Measurements from ENCODE around the gene S1PR1.
A peak's percentile ranks its signal among the peaks of the same experiment; 100 is the strongest.
"Not testable (repeated sequence)": the region's sequence is repeated elsewhere in the genome, so short reads cannot be mapped to it uniquely, and the experiment has no call there.

The S1PR1 gene

DNA sequence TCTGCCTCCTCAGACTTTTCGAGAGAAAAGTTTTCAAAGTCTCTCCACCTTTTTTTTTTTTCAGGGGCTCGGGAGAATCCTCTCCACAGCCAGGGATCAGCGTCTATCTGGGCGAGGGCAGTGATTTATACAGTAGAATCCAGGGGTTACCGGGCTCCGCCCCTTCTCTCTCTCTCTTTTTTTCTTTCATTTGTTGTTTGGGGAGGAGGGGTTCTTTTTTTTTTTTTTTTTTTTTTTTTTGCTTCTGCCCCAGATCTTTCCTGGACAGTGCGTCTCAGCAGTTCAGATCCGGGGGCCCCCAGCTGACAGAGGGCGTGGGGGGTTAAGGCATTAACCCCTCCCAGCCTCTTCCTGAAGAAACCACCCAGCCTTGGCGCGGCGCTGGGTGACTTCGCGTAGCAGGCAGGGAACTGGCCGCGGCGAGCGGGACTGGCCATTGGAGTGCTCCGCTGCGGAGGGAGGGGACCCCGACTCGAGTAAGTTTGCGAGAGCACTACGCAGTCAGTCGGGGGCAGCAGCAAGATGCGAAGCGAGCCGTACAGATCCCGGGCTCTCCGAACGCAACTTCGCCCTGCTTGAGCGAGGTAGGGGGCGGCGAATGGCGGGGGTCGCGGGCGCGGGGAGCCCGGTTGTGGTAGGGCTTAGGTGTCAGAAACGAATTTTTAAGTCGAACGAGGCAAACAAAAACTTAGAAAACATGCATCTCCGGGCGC lies at the start of gene S1PR1:
TSS of gene S1PR1 (plus strand) at position 504 of the 713 bp plus-strand sequence. CDS start 1,966 bp downstream, outside the sequence.
- DNase-seq (ENCODE audit: low read depth in 1 of 2, low spot score in 1 of 2) = peak; percentile 57 to 64

DNA sequence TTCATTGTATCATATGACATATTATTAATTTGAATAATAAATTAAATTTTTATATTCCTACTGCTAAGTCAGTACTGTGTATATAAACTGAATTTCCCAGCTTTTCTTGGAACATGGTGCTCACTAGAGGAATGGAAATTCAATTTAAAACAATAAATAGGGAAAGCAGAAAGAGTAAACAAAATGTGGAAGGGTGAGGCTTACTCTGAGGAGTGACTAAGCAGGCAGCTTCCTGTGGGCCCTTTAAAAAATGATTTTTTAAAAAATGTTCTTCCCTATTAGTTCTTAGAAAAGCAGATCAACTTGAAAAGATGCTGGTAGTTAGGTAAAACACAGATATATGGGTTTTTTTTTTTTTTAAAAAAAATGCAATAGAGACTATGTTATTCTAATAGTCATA lies 49.5 kb upstream of the S1PR1 start:
- DNase-seq (ENCODE audit: low read depth in 1 of 2, low spot score in 1 of 2) = no peak

DNA sequence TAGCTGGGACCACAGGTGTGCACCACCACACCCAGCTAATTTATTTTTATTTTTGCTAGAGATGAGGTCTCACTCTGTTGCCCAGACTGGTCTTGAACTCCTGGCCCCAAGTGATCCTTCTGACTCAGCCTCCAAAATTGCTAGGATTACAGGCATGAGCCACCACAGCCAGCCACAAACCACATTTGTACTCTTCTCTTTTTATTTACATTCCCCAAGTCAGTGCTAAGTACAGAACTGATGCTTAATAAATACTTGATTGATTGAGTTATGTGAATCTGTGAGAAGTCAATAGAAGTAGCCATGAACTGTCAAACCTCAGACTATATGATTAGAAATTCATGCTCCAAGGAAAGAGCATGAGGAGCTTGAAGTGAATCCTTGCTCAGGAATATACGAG lies 48.5 kb upstream of the S1PR1 start:
- DNase-seq (ENCODE audit: low read depth in 1 of 2, low spot score in 1 of 2) = no peak

DNA sequence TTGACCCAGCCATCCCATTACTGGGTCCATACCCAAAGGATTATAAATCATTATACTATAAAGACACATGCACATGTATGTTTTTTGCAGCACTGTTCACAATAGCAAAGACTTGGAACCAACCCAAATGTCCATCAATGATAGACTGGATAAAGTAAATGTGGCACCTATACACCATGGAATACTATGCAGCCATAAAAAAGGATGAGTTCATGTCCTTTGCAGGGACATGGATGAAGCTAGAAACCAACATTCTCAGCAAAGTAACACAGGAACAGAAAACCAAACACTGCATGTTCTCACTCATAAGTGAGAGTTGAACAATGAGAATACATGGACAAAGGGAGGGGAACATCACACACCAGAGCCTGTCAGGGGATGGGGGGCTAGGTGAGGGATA lies 47.9 kb upstream of the S1PR1 start:
- DNase-seq (ENCODE audit: low read depth in 1 of 2, low spot score in 1 of 2) = not testable (repeated sequence)

DNA sequence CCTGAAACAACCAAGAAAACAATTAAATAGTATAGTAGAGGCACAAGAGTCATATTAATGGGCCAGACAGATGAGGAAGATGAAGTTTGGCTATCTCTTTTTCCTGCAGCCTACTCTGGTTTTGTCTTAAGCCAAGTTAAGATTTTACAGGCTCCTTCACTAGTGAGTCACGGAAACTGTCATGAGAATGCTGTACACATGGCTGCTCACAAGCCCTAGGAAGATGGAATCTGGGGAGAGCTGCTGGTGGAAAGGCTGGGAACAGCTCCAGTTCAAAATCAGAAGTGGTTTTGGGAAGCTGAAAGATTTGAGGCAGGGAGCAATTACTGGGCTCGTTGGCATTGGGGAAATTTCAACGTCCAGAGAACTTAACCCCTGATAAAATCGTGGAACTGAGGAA lies 46.4 kb upstream of the S1PR1 start:
- DNase-seq (ENCODE audit: low read depth in 1 of 2, low spot score in 1 of 2) = no peak

DNA sequence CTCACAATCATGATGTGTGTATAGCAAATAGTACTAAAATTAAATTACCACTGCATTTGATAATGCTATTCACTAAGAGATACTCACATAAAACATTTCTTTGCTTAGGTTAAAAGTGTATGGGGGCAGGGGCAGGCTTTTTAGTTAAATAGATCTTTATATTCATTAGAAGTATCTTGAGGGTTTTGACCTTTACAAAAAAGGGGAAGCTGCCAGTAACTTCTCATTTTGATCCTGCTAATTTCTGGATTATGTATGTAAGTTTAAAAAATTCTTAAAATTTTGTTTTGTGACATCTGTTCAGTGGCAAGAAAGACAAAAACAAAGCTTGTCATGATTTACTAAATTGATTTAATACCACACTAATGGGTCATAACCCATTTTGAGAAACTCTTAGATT lies 45.8 kb upstream of the S1PR1 start:
- DNase-seq (ENCODE audit: low read depth in 1 of 2, low spot score in 1 of 2) = no peak

DNA sequence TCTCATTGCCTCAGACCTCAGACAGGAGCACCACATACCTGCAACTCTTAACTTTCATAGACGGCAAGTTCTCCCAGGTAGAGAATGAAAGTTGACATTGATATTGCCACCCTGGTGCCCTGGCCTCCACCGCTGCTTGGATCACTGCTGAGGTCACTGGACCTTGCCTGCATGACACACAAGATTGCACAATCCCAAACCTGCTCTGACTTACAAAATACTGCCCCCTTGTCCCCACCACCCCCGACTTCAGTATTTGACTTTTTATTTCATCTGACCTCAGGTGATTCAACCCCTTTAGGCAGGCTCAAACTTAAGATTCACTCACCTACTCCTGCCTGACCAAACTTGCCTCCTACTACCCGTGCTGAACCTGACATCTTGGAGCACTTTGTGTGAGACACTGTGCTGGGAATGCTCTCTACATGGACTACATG lies 43.1 kb upstream of the S1PR1 start:
- DNase-seq (ENCODE audit: low read depth in 1 of 2, low spot score in 1 of 2) = no peak

DNA sequence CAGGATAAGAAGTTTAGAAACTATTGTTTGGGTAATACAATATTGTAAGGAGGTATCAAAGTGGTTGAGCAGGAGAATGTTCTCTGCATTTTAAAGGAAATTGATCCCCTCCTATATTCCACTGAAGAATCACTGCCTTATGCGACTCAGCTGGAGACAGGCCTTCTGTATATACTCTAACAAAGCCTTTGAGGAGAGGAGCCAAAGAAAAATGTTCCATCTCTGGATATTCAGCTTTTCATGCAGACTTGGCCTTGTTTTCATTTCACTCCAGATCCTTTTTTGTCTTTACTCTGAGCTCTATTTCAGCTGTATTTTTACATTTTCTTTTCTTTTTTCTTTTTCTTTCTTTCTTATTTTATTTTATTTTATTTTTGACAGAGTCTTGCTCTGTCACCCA lies 42.1 kb upstream of the S1PR1 start:
- no peak for DNase-seq (ENCODE audit: low read depth in 1 of 2, low spot score in 1 of 2)

DNA sequence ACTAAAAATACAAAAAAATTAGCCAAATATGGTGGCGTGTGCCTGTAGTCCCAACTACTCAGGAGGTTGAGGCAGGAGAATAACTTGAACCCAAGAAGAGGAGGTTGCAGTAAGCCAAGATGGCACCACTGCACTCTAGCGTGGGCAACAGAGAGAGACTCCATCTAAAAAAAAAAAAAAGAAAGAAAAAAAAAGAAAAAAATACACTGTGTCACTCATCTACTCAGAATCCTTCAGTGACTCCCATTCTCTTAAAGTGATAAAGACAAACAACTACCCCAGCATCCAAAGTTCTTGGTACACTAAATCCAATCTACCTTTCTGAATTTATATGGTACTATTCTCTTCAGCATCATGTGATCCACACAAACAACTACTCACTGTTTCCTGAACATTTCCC lies 40.2 kb upstream of the S1PR1 start:
- DNase-seq (ENCODE audit: low read depth in 1 of 2, low spot score in 1 of 2) = no peak

DNA sequence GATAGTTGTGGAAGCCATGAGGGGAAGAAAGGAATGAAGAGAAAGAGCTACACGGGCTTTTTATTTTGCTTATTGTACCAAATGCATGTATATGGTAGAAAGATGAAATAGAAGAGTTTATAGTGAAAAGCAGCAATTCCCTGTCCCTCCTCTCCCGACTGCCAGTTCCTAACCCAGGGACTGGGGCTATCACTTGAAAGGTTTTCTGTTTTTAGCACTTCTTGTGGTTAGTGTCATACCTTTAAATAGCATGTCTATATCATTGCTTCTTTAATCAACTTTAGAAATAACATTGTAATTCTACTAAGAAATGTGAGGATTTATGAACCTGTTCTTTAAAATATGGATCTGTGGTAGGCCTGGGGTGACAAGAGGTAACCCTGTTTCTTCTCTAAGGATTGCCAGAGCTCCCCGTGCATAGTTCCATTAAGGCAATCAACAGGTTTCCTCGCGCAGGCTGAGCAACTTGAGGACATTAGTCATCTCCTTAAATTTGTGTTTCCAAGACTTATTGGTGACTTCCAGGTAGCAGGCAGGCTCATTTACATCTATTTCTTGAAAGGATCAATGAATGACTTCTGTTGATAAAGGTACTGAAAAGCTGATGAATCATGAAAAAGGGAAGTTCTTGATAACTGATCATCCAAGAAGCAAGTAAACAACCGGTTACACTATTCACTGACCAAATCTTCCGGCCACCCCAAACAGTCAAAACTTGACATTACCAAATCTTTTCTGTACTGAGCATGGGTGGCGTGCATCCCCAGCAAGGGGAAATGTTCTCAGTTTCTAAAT lies 37.8 kb upstream of the S1PR1 start:
- no peak for DNase-seq (ENCODE audit: low read depth in 1 of 2, low spot score in 1 of 2)

DNA sequence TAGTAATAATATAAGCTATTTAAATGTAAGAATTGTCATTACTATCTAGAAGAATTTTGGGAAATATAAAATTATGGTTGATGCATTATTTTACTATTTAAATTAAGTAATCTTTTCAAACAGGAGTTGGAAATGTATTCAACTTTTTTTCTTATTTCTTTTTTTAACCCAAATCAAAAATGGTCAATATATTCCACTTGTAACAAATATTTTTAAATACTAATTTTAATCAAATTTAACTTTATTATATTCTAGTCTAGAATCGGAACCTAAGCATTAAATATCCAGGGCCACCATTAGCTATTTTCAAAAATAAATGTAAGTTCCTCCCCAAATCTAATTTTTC lies 37.2 kb upstream of the S1PR1 start:
- no peak for DNase-seq (ENCODE audit: low read depth in 1 of 2, low spot score in 1 of 2)

DNA sequence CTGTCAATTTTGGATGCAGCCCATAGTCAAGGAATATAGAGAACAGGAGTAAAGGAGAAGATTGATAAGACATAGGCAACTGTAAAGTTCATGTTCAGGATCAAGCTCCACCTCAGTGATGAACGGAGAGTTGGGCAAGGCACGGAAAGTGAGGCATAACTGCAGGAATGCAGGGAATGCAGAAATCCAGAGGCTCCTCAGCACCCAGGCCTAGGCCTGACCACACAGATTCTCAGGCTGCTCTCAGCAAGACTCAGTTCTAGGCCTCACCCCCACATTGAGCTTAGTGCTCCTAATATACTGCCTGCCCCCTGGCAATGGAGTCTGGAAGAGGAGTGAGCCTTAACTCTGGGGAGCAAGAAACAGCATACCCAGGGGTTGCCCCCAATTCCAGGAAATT lies 36.3 kb upstream of the S1PR1 start:
- DNase-seq (ENCODE audit: low read depth in 1 of 2, low spot score in 1 of 2) = no peak

DNA sequence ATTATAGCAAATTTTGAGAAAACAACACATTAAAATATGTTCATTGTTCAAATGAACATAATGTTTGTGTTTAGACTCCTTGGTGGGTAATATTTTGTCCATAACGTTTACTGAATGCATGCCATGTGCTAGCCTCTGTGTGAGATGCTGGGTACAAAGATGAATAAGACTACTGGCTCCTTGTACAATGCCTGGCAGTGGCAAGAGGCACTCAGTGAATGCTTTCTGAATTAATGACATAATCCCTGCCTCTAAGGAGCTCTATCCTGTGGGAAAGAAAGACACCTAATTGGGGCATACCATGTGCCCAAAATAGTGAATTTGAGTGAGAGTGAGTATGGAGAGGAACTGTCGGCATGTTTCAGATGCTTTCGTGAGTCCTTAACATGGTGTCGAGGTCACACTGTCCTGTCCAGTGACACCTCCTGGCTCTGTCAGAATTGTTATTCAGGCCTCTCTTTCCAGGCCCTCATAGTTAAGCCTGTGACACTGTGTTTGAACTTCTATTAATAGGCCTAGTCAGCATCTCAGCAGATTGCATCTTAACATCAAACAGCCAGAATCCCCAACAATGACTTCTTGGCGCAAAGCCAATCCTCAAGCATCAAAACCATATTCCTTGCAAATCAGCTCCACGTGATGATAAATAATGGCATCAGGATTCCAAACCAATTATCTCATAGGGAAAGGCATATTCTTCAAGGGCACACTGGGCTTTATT lies 32.8 kb upstream of the S1PR1 start:
- no peak for DNase-seq (ENCODE audit: low read depth in 1 of 2, low spot score in 1 of 2)

DNA sequence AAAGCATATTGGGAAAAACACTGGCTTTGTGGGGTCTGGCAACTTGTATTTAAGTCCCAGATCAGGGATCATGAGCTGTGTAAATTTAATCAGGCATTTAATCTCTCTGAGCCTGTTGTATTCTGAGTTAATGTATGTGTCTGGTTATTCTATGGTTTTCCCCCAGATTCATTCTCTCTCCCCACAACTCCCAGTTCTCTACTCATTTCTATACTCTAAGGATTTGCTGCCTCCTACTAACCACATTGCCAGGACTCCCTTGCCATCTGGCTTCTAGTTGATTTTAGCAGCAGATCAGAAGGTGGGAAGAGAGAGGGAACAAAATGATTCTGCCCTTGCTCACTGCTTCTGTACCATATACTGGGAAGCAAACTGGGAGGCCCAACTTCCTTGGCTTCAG lies 31.4 kb upstream of the S1PR1 start:
- DNase-seq (ENCODE audit: low read depth in 1 of 2, low spot score in 1 of 2) = no peak

DNA sequence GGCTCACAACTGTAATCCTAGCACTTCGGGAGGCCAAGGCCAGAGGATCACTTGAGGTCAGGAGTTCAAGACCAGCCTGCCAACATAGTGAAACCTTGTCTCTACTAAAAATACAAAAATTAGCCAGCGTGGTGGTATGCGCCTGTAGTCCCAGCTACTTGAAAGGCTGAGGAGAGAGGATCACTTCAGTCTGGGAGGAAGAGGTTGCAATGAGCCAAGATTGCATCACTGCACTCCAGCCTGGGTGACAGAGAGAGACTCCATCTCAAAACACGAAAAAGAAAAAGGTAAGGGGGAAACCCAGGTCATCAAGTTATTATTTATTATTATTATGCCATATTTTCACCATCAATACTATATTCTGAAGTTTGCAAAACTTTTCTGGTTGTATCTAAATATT lies 30.7 kb upstream of the S1PR1 start:
- DNase-seq (ENCODE audit: low read depth in 1 of 2, low spot score in 1 of 2) = not testable (repeated sequence)

DNA sequence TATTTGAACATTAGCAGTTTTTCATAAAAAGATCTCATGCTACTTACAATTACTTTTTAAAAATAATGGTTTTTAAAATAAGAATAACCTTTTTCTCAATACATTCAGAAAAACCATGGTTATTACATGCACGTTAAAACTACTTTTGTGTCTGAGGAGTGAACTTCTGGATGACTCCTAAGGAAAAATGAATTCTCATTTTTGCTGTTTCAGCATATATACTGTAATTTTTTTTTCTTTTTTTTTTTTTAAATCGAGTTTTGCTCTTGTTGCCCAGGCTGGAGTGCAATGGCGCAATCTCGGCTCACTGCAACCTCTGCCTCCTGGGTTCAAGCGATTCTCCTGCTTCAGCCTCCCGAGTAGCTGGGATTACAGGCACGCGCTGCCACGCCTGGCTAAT lies 29.5 kb upstream of the S1PR1 start:
- DNase-seq (ENCODE audit: low read depth in 1 of 2, low spot score in 1 of 2) = not testable (repeated sequence)

DNA sequence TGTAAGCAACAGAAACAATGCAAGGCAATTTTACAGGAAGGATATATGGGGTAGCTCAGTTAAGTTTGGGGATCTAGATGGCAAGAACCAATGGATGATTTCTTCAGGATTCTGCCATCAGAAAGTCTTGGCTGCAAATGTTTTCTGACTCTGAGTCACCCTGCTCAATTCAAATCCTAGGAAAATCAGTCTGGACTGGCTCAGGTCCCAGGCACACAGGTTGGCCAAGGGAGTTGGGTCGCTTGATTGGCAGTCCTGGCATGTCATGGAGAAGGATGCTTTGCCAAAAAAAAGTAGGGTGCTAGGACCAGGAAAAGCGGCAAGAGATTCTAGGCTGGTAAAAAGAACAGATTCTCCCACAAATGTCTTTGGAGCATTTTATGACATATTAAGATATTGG lies 28.9 kb upstream of the S1PR1 start:
- no peak for DNase-seq (ENCODE audit: low read depth in 1 of 2, low spot score in 1 of 2)

DNA sequence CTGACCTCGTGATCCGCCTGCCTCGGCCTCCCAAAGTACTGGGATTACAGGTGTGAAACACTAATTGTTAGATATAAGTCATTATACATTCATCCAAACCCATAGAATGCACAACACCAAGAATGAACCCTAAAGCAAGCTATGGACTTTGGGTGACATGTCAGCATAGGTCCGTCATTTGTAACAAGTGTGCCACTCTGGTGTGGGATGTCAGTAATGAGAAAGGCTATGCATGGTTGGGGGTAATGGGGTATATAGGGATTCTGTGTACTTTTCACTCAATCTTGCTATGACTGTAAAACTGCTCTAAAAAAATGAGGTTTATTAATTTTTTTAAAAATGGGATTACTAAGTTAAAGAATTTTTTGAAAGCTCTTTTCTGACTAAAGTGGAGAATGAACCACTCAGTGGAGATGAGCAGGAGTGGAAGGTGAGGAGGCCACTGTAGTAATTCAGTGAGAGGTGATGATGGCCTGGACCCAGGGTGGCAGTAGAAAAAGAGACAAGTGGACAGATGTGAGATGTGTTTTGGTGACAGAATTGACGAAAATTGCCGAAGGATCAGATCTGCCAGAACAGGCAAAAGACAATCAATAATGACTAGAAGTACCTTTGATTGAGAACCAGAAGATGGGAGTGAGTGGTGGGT lies 21.3 kb upstream of the S1PR1 start:
- no peak for DNase-seq (ENCODE audit: low read depth in 1 of 2, low spot score in 1 of 2)

DNA sequence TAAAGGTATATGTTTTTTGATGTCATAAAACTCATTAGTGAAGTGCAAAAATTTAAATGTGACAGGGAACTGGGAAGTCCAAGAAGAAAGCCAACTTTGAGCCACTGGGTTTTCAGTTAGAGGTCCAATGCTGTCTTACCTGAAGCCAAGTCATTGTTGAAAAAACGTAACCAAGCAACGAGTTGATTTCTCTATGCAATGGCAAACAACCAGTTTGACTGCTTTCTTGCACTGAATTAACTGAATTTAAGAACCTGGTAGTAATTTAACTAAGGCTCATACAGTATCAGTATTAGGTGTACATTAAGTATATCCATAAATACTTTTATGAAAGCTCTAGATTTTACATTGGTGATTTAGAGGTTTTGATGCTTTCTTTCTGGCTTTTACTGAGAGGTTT lies 20.2 kb upstream of the S1PR1 start:
- no peak for DNase-seq (ENCODE audit: low read depth in 1 of 2, low spot score in 1 of 2)

DNA sequence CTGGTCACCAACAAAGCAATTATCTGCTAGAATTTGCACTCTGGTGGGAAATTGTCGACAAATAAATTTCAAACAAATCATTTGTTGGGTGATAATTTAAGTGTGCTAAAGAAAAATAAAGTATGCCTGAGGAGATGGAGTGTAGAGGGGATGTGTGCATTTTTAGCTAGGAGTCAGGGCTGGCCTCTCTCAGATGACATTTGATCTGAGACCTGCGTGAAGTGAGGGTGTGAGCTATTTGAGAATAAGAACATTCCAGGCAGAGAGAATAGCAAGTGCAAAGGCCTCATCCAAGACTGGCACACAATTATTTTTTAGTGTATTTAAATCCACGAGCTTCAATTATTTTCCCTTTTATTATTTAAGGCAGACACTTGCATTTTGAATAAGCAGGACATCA lies 19.7 kb upstream of the S1PR1 start:
- DNase-seq (ENCODE audit: low read depth in 1 of 2, low spot score in 1 of 2) = no peak

DNA sequence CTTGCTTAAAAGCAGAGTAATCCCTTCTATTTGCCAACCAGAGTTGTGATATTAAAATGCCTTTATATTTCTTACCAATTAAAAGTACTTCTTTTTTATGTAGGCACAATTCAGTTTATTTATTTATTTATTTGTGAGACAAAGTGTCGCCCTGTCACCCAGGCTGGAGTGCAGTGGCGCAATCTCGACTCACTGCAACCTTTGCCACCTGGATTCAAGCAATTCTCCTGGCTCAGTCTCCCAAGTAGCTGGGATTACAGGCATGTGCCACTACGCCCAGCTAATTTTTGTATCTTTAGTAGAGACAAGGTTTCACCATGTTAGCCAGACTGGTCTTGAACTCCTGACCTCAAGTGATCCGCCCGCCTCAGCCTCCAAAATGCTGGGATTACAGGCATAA lies 17.9 kb upstream of the S1PR1 start:
- DNase-seq (ENCODE audit: low read depth in 1 of 2, low spot score in 1 of 2) = not testable (repeated sequence)
